Left colon (tissue), 2 donors: ENCODE measurements around the gene PDSS1. TPM values are rescaled to one million over a fixed set of nuclear protein-coding genes. Genes with fewer than 3 reads are reported as not detected.
A peak's percentile ranks its signal among the peaks of the same experiment; 100 is the strongest.

Experiments used
- ATAC-seq: fragments of 200-7000 bp; cut with Tn5 transposase; one replicate; pipeline ENCODE4 v1.9.1; 2020; ENCODE audit warnings: mild to moderate bottlenecking, moderate library complexity
- DNase-seq, 2 donors: peaks; one replicate each; pipeline ENCODE4 v3.0.0-alpha.2; 2020
- intact Hi-C, 2 donors: fragments of 100-400 bp; cut with DNase I in 1 of 2; cut with micrococcal nuclease in 1 of 2; formaldehyde crosslinking; loops; one replicate each; pipeline versions ENCODE4 v1.11.2 to v1.14.0; 2022; cut with DNase I, micrococcal nuclease
- total RNA-seq, 2 donors: library from RNA; stranded (reverse); fragmentation: NEBNext Ultra II Directional; extraction: Animal tissue kit (Norgen Biotek cat#: 25700); gene quantifications; one replicate each; pipeline ENCODE4 v1.2.1, GENCODE V29; 2021
- donor health status: DM: no; HTN: no; CAD: no.
- donor health status: DM: yes; HTN: yes; CAD: no.

PDSS1 gene
- total RNA-seq, 2 donors from 2014 or later: 20.3 to 34.3 TPM

DNA sequence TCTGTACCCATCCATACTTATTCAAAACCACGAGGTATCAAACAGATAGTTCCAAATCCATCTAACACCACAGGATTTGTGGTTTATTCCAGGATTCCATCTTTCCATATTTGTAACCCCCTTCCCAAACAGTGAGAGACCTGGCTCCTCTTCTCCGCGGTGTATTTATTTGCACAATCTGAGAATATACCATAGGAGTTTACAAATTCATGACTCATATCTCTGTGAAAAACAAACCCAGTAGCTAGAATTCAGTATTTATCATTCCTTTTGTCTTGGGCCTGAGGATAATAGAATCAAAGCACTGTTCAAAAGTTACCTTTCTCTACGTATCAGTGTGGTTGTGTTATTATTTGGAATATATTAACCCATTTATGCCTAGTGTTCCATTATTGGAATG, 31.9 kb downstream of the PDSS1 start:
- DNase-seq (no peak), ATAC-seq (no peak)
- intact Hi-C loops: loop anchor here (5.0 to 10.0 kb wide), 2 partner anchors 145 to 153 kb away; no protein-coding TSS in a partner anchor

DNA sequence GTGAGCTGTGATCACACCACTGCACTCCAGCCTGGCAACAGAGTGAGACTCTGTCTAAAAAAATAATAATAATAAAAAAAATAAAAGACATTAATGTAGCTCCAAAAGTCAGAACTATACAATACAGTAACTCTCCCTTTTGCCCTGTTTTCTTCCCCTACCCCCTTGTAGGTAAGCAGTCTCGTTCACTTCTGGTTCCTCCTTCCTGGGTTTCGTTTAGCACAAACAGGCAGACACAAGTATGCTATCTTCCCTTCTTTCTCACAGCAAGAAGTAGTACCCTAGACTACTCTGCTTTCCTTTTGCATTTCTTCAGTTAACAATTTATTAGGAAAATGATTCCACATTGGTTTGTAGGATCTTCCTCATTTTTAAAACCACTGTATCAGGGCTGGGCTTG, 33.1 kb downstream of the PDSS1 start:
- intact Hi-C loops: no loop called here
- DNase-seq: no peak
- no peak for ATAC-seq

- intact Hi-C loops: no loop called here
- ATAC-seq (peak; percentile 85), DNase-seq (no peak)
Observed at GRCh38 chr10:26733750-26734568, 36.5 kb downstream of the PDSS1 start.

DNA sequence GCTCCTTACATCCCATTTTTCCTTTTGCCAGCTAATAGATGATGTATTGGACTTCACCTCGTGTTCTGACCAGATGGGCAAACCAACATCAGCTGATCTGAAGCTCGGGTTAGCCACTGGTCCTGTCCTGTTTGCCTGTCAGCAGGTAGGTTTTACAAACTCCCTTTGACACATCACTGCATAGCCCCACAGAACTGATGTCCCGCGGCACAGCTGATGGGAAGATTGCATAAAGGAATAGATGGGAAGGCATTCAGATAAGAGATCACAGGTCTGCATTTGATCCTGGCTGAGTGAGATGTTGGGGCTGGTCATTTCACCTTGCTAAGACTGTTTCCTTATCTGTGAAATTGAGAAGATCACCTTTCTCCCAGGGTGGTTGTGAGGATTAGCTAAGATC, 37.9 kb downstream of the PDSS1 start:
- ATAC-seq: no peak
- DNase-seq: no peak
- intact Hi-C loops: no loop called here

- DNase-seq (no peak), ATAC-seq (peak; percentile 27)
- intact Hi-C loops: no loop called here
Observed at GRCh38 chr10:26737730-26738129, 40.2 kb downstream of the PDSS1 start.

DNA sequence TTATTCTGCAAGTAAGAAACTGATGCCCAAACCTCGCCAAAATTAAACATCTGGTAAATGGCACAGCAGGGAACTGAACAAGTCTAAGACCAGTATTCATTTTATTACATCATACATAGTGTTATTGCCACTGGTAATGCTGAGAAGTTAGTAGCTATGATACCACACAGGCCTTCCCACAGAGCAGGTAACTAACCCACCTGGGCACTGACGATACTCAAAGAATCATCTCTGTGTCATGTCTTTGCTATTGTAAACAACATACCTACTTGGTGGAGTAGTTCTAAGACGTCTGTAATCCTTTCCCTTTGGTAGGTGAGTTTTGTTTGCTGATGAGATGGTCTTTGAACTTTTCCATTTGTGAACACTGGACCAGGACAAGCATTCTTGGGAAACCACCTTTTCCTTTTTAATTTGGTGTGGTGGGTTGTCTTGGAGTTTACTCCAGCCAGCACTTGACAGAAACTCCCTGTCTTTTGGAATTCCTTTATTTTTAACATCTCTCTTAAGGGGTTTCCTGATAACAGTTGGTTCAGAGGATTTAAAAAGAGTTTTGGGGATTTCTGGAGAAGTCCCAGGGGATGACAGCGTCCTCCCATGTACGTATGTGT, 40.9 kb downstream of the PDSS1 start:
- ATAC-seq (peak; percentile 14), DNase-seq (no peak)
- intact Hi-C loops: no loop called here

DNA sequence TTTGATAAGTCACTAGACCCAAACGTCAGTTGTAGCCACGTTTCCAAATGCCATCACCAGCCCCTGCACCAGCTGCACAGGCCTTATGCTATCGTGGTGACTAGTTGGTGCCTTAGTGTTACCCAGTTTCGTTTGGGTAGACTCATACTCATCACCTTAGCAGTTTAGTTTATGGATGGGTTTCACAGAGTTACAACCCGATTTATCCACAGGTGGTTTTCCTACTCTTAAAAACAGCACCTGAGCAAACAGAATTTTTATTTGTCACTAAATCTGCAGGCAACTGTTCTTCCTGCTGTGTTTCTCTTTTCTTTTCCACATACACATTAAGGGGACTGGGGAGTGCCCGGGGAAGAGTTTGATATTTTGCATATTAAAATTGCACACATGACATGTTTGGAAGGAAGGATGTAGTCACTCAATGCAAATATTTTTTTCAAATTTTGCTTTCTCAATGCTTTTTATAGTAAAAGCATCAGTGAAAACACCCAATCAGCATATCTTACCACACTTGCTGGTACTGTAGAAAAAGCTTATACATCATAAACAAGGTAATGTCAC, 41.6 kb downstream of the PDSS1 start:
- intact Hi-C loops: no loop called here
- no peak for DNase-seq
- ATAC-seq: no peak

DNA sequence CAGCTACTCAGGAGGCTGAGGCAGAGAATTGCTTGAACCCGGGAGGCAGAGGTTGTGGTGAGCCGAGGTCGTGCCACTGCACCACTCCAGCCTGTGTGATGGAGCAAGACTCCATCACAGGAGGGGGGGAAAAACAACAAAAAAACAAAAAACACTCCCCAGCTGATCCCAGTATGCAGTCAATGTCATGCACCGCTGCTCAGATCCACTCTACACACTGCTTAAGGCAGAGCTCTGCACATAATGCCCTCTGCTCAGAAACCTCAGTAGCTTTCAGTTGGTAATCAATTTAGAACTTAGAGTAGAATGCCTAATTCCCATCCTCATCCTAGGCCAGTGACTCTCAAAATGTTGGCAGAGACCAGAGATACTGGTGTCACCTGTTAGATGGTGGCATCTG, 43.9 kb downstream of the PDSS1 start:
- intact Hi-C loops: no loop called here
- no peak for ATAC-seq
- DNase-seq: no peak

GRCh38 chr10:26743091-26743490, 45.6 kb downstream of the PDSS1 start:
- no peak for ATAC-seq
- intact Hi-C loops: no loop called here

GRCh38 chr10:26743841-26744240, 46.3 kb downstream of the PDSS1 start:
- intact Hi-C loops: no loop called here
- DNase-seq (no peak), ATAC-seq (no peak)

More at GRCh38 chr10:26743091-26743490, 45.6 kb downstream of the PDSS1 start:
- DNase-seq: no peak

DNA sequence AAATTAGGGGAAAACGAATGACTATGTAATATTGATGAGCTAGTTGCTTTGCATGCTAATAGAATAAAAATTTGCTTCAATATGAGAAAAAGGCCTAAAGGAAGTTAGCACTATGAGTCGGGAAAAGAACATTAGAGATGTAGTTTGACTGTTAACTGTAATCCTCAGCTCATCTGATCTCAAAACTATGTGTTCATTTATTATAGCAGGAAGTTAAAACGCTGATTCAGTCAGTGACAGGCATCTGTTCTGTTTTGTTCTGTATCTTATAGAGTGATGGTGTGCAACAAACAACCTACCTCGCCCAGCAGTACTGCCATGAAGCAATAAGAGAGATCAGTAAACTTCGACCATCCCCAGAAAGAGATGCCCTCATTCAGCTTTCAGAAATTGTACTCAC, 48.6 kb downstream of the PDSS1 start:
- intact Hi-C loops: no loop called here
- ATAC-seq (no peak), DNase-seq (no peak)

- intact Hi-C loops: no loop called here
- no peak for ATAC-seq
- no peak for DNase-seq
Observed at GRCh38 chr10:26755443-26755903, 58.0 kb downstream of the PDSS1 start.

GRCh38 chr10:26759008-26759407, 61.5 kb downstream of the PDSS1 start:
- intact Hi-C loops: no loop called here
- no peak for ATAC-seq
- no peak for DNase-seq

DNA sequence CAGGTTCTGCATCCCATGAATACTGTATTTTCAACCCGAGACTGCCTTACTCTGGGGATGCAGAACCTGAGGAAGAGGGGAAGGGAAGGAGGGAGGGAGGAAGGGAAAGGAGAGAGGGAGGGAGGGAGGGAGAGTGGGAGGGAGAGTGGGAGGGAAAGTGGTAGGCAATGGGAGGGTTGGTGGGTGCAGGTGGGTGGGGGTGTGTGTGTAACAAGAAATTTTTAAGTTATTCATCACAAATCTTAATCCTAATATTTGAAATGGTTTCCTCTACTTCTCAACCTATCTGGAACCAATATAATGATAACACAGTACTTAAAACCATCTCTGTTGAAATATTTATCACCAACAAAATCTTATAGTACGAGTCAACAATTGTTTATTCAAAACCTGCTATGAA, 68.0 kb downstream of the PDSS1 start:
- ATAC-seq (no peak), DNase-seq (no peak)
- intact Hi-C loops: no loop called here

- no peak for ATAC-seq
- intact Hi-C loops: no loop called here
- DNase-seq: no peak
Observed at GRCh38 chr10:26770069-26770468, 72.6 kb downstream of the PDSS1 start.

- DNase-seq (no peak), ATAC-seq (no peak)
- intact Hi-C loops: no loop called here
Observed at GRCh38 chr10:26773633-26774032, 76.1 kb downstream of the PDSS1 start.

DNA sequence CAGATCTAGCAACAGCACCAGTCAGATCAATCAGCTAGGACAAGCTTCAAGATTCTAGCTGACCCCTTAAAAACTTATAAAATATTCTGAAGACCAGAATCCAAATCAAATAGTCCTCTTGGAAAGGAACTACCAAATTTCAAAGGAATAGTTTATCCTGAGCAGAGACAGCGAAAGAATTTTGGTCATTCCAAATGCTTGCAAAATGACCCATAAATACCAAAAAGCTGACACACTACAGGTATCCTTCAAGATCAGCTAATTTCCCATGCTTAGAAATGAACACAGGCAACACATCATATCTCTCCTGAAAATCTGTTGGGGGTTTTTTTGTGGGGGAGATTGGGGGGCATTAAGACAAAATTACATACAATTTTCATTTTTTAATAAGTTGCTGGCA, 78.8 kb downstream of the PDSS1 start:
- ATAC-seq (no peak), DNase-seq (no peak)
- intact Hi-C loops: no loop called here

GRCh38 chr10:26777686-26778085, 80.2 kb downstream of the PDSS1 start:
- ATAC-seq: no peak
- DNase-seq: no peak
- intact Hi-C loops: no loop called here

DNA sequence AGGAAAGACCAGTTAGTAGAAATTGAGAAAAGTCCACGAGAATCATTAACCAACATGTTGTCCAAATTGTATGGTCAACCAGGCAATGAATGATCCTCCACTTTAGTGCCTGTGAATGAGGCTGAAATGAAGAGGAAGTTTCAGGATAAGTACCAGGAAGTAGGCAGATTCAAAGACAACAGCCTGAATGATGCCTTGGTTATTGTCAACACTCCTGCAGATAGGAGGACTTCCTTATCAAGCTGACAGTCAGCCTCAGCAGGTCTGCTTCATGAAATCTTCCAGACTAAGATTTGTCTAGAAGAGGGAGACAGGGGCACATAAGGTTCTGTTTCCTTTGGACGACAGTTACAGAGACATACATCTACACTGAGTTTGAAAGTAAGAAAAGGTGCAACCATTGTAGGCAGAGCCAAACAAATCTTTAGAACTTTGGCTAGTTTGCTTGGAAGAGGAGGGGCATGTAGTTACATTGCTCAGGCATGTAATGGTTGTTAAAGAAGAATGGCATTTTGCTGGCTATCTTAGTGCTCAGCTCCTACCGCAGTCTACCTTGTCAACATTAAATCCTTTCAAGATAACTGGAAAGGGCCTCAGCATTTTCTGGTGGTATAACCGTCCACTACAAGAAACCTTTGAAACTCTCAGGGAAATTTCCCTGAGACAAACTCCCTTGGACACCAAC, 81.8 kb downstream of the PDSS1 start:
- peak; percentile 95 for ATAC-seq
- intact Hi-C loops: no loop called here
- DNase-seq: no peak
